Hepatocyte (in vitro differentiated cells): ENCODE results near the gene DCAF10.

ENCODE experiments used
- CTCF ChIP-seq: fragments of 200-600 bp; sonication (generic); IDR thresholded peaks from 2 replicates; pipeline ENCODE4 v1.5.1; 2016; ENCODE audit warnings: antibody characterized with exemption, mild to moderate bottlenecking; ENCODE audit not compliant: poor library complexity
- EZH2 ChIP-seq: fragments of 200-600 bp; sonication (generic); IDR thresholded peaks from 2 replicates; pipeline ENCODE4 v1.6.1; 2016; ENCODE audit warnings: antibody characterized with exemption, mild to moderate bottlenecking, borderline replicate concordance

GRCh38 chr9:37892063-37892462 lies 91.5 kb downstream of the DCAF10 start:
- TF ChIP-seq CTCF = no peak
- TF ChIP-seq EZH2 = no peak
